Kidney (tissue), 14 donors: ENCODE results near the gene LIMS2. TPM values are rescaled to one million over a fixed set of nuclear protein-coding genes. Genes with fewer than 3 reads are reported as not detected.

Source experiments
- DNase-seq, 5 donors: peaks; one replicate each; pipeline ENCODE4 v3.0.0-alpha.2; 2013 to 2020
- FAIRE-seq: peaks from 2 replicates; lab custom pipeline; 2012; peaks lifted over from hg19 to GRCh38; lab: Jason Lieb, UNC
- H3K27ac ChIP-seq, 2 donors: one replicate each; pipeline ENCODE4 v1.7.0; 2013; ENCODE audit warnings: low read depth in 2 of 2, low read length in 2 of 2, inconsistent platforms in 1 of 2
- H3K27me3 ChIP-seq: one replicate; pipeline ENCODE4 v1.7.1; 2013; ENCODE audit warnings: low read length, inconsistent platforms; ENCODE audit not compliant: control insufficient read depth, insufficient read depth
- H3K36me3 ChIP-seq, 3 donors: one replicate each; pipeline versions ENCODE4 v1.7.0 to v1.7.1; 2013; ENCODE audit warnings: low read length in 3 of 3, control low read depth in 1 of 3, inconsistent platforms in 1 of 3; ENCODE audit not compliant: insufficient read depth in 3 of 3, control insufficient read depth in 2 of 3
- H3K4me1 ChIP-seq, 3 donors: one replicate each; pipeline versions ENCODE4 v1.7.0 to v1.7.1; 2013; ENCODE audit warnings: low read length in 3 of 3, inconsistent platforms in 1 of 3, low read depth in 1 of 3; ENCODE audit not compliant: control insufficient read depth in 2 of 3, insufficient read depth in 2 of 3
- H3K4me3 ChIP-seq, 3 donors: one replicate each; pipeline versions ENCODE4 v1.7.0 to v1.8.1; 2013; ENCODE audit warnings: low read length in 3 of 3, control low read depth in 1 of 3, inconsistent platforms in 1 of 3
- H3K9ac ChIP-seq, 3 donors: one replicate each; pipeline versions ENCODE4 v1.7.0 to v1.7.1; 2013; ENCODE audit warnings: low read length in 3 of 3, control low read depth in 1 of 3, inconsistent platforms in 1 of 3
- H3K9me3 ChIP-seq, 3 donors: one replicate each; pipeline versions ENCODE4 v1.7.0 to v1.7.1; 2013; ENCODE audit warnings: low read length in 3 of 3, control low read depth in 1 of 3, inconsistent platforms in 1 of 3; ENCODE audit not compliant: control insufficient read depth in 2 of 3, insufficient read depth in 1 of 3
- CTCF ChIP-seq: IDR thresholded peaks from 3 replicates; pipeline ENCODE4 v1.5.1; 2012; ENCODE audit warnings: mild to moderate bottlenecking, moderate library complexity, borderline replicate concordance; ENCODE audit not compliant: insufficient read depth; ENCODE audit errors: extremely low read depth
- intact Hi-C: fragments of 100-400 bp; cut with DNase I; formaldehyde crosslinking; loops from one replicate; pipeline ENCODE4 v1.11.1; 2022
- polyA plus RNA-seq: library from polyadenylated mRNA; stranded (reverse); fragments of 350-450 nt; fragmentation: Illumina TruSeq; extraction: RNeasy Lipid Tissue Mini Kit (QIAGEN cat#74804); gene quantifications from one replicate; pipeline ENCODE4 v1.2.3, GENCODE V29; 2014; ENCODE audit warnings: low read depth, low replicate concordance; ENCODE audit not compliant: insufficient read depth
- total RNA-seq: library from RNA; stranded (reverse); fragmentation: NEBNext Ultra II Directional; extraction: Animal tissue kit (Norgen Biotek cat#: 25700); gene quantifications from one replicate; pipeline ENCODE4 v1.2.1, GENCODE V29; 2021
- donor health status: control.
- donor health status: control.
- donor health status: control.
- donor health status: control.
- donor health status: control.
- donor health status: DM: yes; HTN: yes; CAD: no.
- donor health status: Normal renal cell carcinoma (clear cell type).

Gene LIMS2
- total and polyA plus RNA-seq, 2 donors from 2014 or later: 101 to 107 TPM

DNA sequence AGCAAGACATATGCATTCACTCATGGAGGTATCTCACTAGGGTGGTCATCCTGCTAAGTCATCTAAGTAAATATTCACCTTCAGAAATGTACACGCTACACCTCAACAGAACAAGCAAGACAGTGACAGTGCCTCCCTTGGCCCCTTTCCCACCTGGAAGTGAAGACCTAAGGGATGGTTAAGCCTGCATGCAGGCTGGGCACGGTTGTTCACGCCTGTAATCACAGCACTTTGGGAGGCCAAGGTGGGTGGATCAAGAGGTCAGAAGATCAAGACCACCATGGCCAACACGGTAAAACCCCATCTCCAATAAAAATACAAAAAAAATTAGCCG is 4.4 kb downstream of the LIMS2 start:
- intact Hi-C loops: no loop called here
- Histone ChIP-seq H3K27ac (no peak overlapping the region), H3K36me3 (no peaks in the 10 kb centered on the region), H3K4me1 (peaks cover 0 to 9% (median 0%) of the 10 kb centered on the region in 3 donors), H3K9ac (no peak overlapping the region), H3K27me3 (no peaks in the 10 kb centered on the region), H3K4me3 (no peak overlapping the region), H3K9me3 (no peaks in the 10 kb centered on the region)
- TF ChIP-seq CTCF: no peak
- FAIRE-seq (no peak), DNase-seq (no peak)

DNA sequence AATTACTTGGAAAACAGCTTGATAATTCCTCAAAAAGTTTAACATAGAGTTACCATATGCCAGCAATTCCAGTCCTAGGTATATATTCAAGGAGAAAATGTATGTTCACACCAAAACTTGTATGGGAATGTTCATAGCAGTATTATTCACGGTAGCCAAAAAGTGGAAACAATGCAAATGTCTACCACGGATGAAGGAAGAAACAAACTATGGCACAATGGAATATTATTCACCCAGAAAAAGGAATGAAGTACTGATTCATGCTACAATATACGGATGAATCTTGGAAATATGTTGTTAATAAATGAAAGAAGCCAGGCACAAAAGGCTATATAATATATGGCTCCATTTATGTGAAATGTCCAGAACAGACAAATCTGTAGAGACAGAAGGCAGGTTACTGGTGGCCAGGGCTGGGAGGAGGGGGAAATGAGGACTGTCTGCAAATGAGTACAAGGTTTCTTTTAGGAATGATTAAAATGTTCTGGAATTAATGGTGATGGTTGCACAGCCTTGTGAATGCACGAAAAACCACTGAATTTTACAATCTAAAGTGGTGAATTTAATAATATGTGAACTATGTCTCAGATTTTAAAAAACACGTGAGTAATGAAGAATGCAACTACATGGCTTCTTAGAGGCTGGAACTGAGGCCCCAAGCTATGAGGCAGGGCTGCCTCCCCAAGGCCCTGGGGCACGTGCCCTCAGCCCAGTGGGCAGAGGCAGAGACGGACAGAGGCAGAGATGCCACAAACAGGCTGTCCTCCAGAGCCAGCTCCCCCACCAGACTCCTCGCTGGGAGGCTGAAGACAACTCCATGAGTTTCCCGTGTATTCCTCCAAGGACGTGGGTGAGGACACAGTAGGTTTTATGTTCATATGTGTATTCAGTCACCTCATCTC is 5.0 kb downstream of the LIMS2 start:
- H3K27ac ChIP-seq: no peak overlapping the region
- DNase-seq: no peak
- H3K9ac ChIP-seq: no peak overlapping the region
- H3K27me3 ChIP-seq: no peaks in the 10 kb centered on the region
- H3K4me1 ChIP-seq: peaks cover 0 to 8% (median 0%) of the 10 kb centered on the region in 3 donors
- FAIRE-seq: no peak
- H3K9me3 ChIP-seq: no peaks in the 10 kb centered on the region
- no peak overlapping the region for H3K4me3 ChIP-seq
- intact Hi-C loops: no loop called here
- H3K36me3 ChIP-seq: no peaks in the 10 kb centered on the region
- no peak for TF ChIP-seq CTCF

GRCh38 chr2:127669056-127669455 is 6.3 kb downstream of the LIMS2 start:
- Histone ChIP-seq H3K9ac (no peak overlapping the region), H3K27me3 (no peaks in the 10 kb centered on the region), H3K36me3 (no peaks in the 10 kb centered on the region), H3K9me3 (no peaks in the 10 kb centered on the region), H3K27ac (no peak overlapping the region), H3K4me3 (no peak overlapping the region), H3K4me1 (peaks cover 0 to 6% (median 0%) of the 10 kb centered on the region in 3 donors)
- intact Hi-C loops: no loop called here
- FAIRE-seq (no peak), DNase-seq (no peak)
- no peak for TF ChIP-seq CTCF
